Measurements from ENCODE around the gene PSPH.
A peak's percentile ranks its signal among the peaks of the same experiment; 100 is the strongest.
"Not testable (repeated sequence)": the region's sequence is repeated elsewhere in the genome, so short reads cannot be mapped to it uniquely, and the experiment has no call there.

The PSPH gene

GRCh38 chr7:56051339-56052191, at the start of gene PSPH, which contains the start of gene CCT6A:
TSS of gene PSPH (minus strand) at chr7:56051444. CDS start at chr7:56021212, 30,232 bp downstream.
TSS of gene CCT6A (plus strand) at chr7:56051765. CDS start at chr7:56051849, 84 bp downstream.
- Mint-ChIP-seq H3K4me3 (peak within 1 kb of the TSS; percentile 99), H3K4me1 (peaks cover 53% of the 10 kb centered on the region), H3K9me3 (no peaks in the 10 kb centered on the region), H3K27me3 (no peaks in the 10 kb centered on the region), H3K36me3 (ENCODE audit: low read depth) (peaks cover 49% of the 10 kb centered on the region), H3K27ac (peak within 1 kb of the TSS; percentile 99)
- ATAC-seq: peak; percentile 93
- peak; percentile 96 for DNase-seq

DNA sequence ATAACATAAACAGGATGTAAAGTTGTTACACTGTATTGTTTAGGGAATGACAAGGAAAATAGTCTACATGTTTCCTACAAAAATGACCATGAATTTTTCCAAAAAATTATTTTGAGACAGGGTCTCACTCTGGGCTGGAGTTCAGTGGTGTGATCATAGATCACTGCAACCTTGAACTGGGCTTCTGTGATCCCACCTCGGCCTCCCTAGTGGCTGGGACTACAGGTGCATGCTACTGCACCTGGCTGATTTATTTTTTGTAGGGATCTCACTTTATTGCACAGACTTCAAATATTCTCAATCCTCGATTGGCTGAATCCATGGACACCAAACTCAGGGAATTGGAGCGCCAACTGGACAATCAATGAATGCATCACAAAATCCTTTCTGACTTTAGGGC, 48.4 kb upstream of the PSPH start:
- ATAC-seq: no peak
- H3K9me3 Mint-ChIP-seq: no peaks in the 10 kb centered on the region
- H3K4me3 Mint-ChIP-seq: no peak overlapping the region
- DNase-seq: no peak
- no peak overlapping the region for H3K27ac Mint-ChIP-seq
- H3K27me3 Mint-ChIP-seq: no peaks in the 10 kb centered on the region
- H3K36me3 Mint-ChIP-seq (ENCODE audit: low read depth): peaks cover 49% of the 10 kb centered on the region
- H3K4me1 Mint-ChIP-seq: peaks cover 12% of the 10 kb centered on the region

DNA sequence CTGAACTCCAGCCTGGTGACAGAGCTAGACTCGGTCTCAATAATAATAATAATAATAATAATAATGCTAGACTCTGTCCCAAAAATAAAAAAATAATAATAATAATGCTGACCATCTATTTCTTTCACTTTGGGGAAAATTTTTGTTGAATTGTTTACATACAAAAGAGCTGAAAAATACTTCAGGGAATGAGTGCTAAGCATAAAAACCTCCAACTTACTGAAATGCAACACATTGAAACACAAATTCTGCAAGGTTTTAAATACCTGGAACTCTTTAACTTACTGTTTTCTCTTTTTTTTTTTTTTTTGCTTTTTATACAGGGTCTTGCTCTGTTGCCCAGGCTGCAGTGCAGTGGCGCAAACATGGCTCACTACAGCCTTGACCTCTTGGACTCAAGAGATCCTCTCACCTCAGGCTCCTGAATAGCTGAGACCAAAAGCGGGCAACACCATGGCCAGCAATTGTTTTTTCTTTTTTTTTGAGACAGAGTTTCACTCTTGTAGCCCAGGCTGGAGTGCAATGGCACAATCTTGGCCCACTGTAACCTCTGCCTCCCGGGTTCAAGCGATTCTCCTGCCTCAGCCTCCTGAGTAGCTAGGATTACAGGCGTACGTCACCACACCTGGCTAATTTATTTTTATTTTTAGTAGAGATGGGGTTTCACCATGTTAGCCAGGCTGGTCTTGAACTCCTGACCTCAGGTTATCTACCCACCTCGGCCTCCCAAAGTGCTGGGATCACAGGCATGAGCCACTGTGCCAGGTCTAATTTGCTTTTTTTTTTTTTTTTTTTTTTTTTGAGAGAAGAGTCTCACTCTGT, 47.2 kb upstream of the PSPH start:
- not testable (repeated sequence) for H3K27ac Mint-ChIP-seq, DNase-seq, H3K27me3 Mint-ChIP-seq, H3K4me3 Mint-ChIP-seq, H3K9me3 Mint-ChIP-seq, H3K4me1 Mint-ChIP-seq, ATAC-seq
- peaks cover 37% of the 10 kb centered on the region for H3K36me3 Mint-ChIP-seq (ENCODE audit: low read depth)

DNA sequence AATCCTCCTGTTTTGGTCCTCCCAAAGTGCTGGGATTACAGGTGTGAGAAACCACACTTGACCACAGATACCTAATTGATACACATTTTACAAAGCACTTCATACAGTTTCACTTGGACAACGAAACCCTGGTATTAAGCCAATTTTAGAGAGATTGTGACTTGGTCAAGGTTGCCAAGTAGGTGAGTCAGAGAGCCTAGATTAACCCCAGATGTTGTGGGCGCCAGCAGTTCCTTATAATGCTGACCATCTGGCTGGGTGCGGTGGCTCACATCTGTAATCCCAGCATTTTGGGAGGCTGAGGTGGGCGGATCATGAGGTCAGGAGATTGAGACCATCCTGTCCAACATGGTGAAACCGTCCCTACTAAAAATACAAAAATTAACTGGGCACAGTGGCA, 46.5 kb upstream of the PSPH start:
- Mint-ChIP-seq H3K27me3 (no peaks in the 10 kb centered on the region), H3K36me3 (ENCODE audit: low read depth) (peaks cover 34% of the 10 kb centered on the region), H3K4me3 (no peak overlapping the region), H3K27ac (no peak overlapping the region), H3K4me1 (peaks cover 1% of the 10 kb centered on the region), H3K9me3 (no peaks in the 10 kb centered on the region)
- no peak for DNase-seq
- no peak for ATAC-seq

DNA sequence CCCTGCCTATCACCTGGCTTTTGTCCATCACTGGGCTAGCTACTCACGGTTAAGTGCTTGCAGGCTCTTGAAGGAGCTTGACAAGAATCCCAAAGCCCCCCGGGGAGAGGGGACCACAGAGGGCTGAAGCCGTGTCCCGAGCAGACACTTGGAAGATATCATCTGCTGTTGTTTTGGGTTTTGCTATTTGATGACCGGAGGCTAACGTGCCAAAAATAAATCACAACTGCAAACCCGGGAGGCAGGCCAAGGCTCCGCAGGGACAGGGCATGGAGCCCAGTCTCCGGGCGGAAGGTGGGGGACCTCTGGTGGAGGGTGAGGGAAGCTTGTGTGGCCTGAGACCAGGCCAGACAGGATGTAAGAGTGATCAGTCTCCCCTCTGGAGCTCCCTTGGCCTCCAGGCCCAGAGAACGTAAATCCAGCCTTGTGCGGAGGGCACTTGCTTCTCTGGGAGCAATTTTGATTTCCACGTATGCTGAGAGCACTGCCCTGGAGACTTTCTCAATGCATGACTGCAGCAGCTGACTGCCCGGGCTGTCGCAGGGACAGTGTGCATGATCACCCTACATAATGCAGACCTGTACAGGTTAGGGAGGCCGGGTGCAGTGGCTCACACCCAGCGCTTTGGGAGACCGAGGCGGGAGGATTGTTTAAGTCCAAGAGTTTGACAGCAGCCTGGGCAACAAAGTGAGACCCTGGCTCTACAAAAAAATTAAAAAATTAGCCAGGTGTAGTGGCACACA, 41.7 kb upstream of the PSPH start, which contains the start of gene PHKG1:
Gene PHKG1, minus strand, starts transcription at position 164 of the 743 bp plus-strand sequence. CDS start 4,011 bp downstream, outside the sequence.
- Mint-ChIP-seq H3K27ac (no peak within 1 kb of the TSS), H3K4me3 (no peak within 1 kb of the TSS), H3K36me3 (ENCODE audit: low read depth) (peaks cover 5% of the 10 kb centered on the region), H3K4me1 (no peaks in the 10 kb centered on the region), H3K9me3 (no peaks in the 10 kb centered on the region), H3K27me3 (no peaks in the 10 kb centered on the region)
- no peak for DNase-seq
- ATAC-seq: no peak

- not testable (repeated sequence) for ATAC-seq; H3K36me3 Mint-ChIP-seq (ENCODE audit: low read depth); H3K4me1 Mint-ChIP-seq; H3K9me3 Mint-ChIP-seq; H3K27ac Mint-ChIP-seq; H3K4me3 Mint-ChIP-seq; H3K27me3 Mint-ChIP-seq; DNase-seq
Measured at GRCh38 chr7:56092388-56092787, 41.1 kb upstream of the PSPH start.

DNA sequence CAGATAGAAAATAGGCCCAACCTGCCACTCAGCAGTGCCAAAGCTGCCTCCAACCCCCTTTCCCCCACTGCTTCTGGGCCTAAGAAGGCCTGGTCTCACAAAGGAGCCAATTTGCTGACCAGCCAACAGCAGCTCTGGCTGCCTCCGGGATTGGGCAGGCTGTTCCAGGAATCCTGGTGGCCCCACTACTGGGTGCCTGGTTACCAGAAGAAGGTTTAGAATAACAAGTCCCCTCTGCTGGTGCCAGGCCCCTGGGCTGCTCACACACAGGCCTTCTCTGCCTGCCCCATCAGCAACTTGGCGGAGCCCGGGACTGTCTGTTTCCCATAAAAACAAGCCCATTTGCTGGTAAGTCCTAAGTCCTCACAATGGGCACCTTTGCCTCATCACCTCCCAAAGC, 40.3 kb upstream of the PSPH start:
- Mint-ChIP-seq H3K9me3 (no peaks in the 10 kb centered on the region), H3K4me1 (no peaks in the 10 kb centered on the region), H3K27ac (no peak overlapping the region), H3K27me3 (no peaks in the 10 kb centered on the region), H3K36me3 (ENCODE audit: low read depth) (peaks cover 3% of the 10 kb centered on the region), H3K4me3 (no peak overlapping the region)
- ATAC-seq: no peak
- DNase-seq: no peak

- DNase-seq: no peak
- H3K4me1 Mint-ChIP-seq: no peaks in the 10 kb centered on the region
- no peak overlapping the region for H3K4me3 Mint-ChIP-seq
- no peaks in the 10 kb centered on the region for H3K27me3 Mint-ChIP-seq
- peaks cover 2% of the 10 kb centered on the region for H3K36me3 Mint-ChIP-seq (ENCODE audit: low read depth)
- H3K27ac Mint-ChIP-seq: no peak overlapping the region
- no peak for ATAC-seq
- no peaks in the 10 kb centered on the region for H3K9me3 Mint-ChIP-seq
Measured at GRCh38 chr7:56087445-56087844, 36.2 kb upstream of the PSPH start.

DNA sequence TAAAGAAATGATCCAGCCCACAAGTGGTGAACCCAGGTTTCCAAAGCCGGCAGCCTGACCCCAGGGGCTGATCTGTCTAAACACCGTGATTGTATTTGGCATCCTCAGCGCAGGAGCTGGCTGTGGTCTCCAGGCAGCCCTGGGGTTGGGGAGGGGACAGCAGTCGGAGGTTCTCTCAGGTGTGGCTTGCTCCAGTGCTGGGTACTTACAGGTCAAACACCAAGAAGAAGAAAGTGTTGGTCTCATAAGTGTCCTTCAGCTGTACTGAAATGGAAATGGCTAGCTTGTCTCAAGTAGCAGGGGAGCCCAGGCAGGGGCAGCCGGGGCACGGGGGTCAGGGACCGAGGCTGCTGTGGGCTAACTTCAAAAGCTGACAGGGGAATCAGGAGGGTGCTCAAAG, 35.5 kb upstream of the PSPH start:
- H3K4me3 Mint-ChIP-seq: no peak overlapping the region
- no peaks in the 10 kb centered on the region for H3K9me3 Mint-ChIP-seq
- no peak overlapping the region for H3K27ac Mint-ChIP-seq
- ATAC-seq: no peak
- peaks cover 2% of the 10 kb centered on the region for H3K36me3 Mint-ChIP-seq (ENCODE audit: low read depth)
- DNase-seq: no peak
- H3K4me1 Mint-ChIP-seq: no peaks in the 10 kb centered on the region
- H3K27me3 Mint-ChIP-seq: no peaks in the 10 kb centered on the region

GRCh38 chr7:56083150-56083785, 32.0 kb upstream of the PSPH start:
- DNase-seq: no peak
- Mint-ChIP-seq H3K27ac (no peak overlapping the region), H3K36me3 (ENCODE audit: low read depth) (peaks cover 16% of the 10 kb centered on the region), H3K9me3 (no peaks in the 10 kb centered on the region), H3K27me3 (no peaks in the 10 kb centered on the region), H3K4me1 (no peaks in the 10 kb centered on the region), H3K4me3 (no peak overlapping the region)
- no peak for ATAC-seq

GRCh38 chr7:56081626-56082340, 30.5 kb upstream of the PSPH start:
- no peaks in the 10 kb centered on the region for H3K27me3 Mint-ChIP-seq
- no peak overlapping the region for H3K27ac Mint-ChIP-seq
- no peak for ATAC-seq
- H3K4me3 Mint-ChIP-seq: no peak overlapping the region
- H3K4me1 Mint-ChIP-seq: no peaks in the 10 kb centered on the region
- peaks cover 16% of the 10 kb centered on the region for H3K36me3 Mint-ChIP-seq (ENCODE audit: low read depth)
- DNase-seq: no peak
- H3K9me3 Mint-ChIP-seq: no peaks in the 10 kb centered on the region

- not testable (repeated sequence) for H3K27me3 Mint-ChIP-seq, H3K4me1 Mint-ChIP-seq, H3K9me3 Mint-ChIP-seq, DNase-seq, ATAC-seq, H3K4me3 Mint-ChIP-seq, H3K27ac Mint-ChIP-seq
- H3K36me3 Mint-ChIP-seq (ENCODE audit: low read depth): peaks cover 22% of the 10 kb centered on the region
Measured at GRCh38 chr7:56080726-56081435, 29.6 kb upstream of the PSPH start.
